SK-N-SH treated with all-trans-retinoic acid at 6 μM for 48 hours (cell line): ENCODE results near the gene LDLRAP1.

ENCODE experiments used
- ATAC-seq: fragments of 200-7000 bp; cut with Tn5 transposase; 3 replicates; pipeline ENCODE4 v1.9.1; 2020; ENCODE audit warnings: mild to moderate bottlenecking, moderate library complexity
- ARNTL ChIP-seq: fragments of 450-650 bp; formaldehyde crosslinking; IDR thresholded peaks from 2 replicates; pipeline ENCODE4 v1.5.0; 2020; ENCODE audit warnings: low read depth, mild to moderate bottlenecking, moderate library complexity, borderline replicate concordance
- BACH2 ChIP-seq: fragments of 250-450 bp; sonication (Bioruptor Pico); IDR thresholded peaks from 2 replicates; pipeline ENCODE4 v1.9.0; 2021; ENCODE audit warnings: mild to moderate bottlenecking, borderline replicate concordance
- CSDC2 ChIP-seq: fragments of 250-450 bp; sonication (Bioruptor Pico); IDR thresholded peaks from 2 replicates; pipeline ENCODE4 v1.5.0; 2020; ENCODE audit warnings: mild to moderate bottlenecking, moderate library complexity
- ESRRG ChIP-seq: fragments of 250-450 bp; sonication (Bioruptor Pico); IDR thresholded peaks from 2 replicates; pipeline ENCODE4 v1.6.1; 2021; ENCODE audit warnings: mild to moderate bottlenecking
- GLIS3 ChIP-seq: fragments of 250-450 bp; sonication (Bioruptor Pico); IDR thresholded peaks from 2 replicates; pipeline ENCODE4 v1.5.0; 2020; ENCODE audit warnings: mild to moderate bottlenecking, moderate library complexity
- ISL1 ChIP-seq: fragments of 250-450 bp; sonication (Bioruptor Pico); IDR thresholded peaks from 2 replicates; pipeline ENCODE4 v2.1.2; 2022; ENCODE audit warnings: mild to moderate bottlenecking, moderate library complexity
- OSR1 ChIP-seq: fragments of 250-450 bp; sonication (Bioruptor Pico); IDR thresholded peaks from 2 replicates; pipeline ENCODE4 v1.8.0; 2022; ENCODE audit warnings: moderate library complexity, mild to moderate bottlenecking, inconsistent platforms
- PPARA ChIP-seq: fragments of 250-450 bp; sonication (Bioruptor Pico); IDR thresholded peaks from 2 replicates; pipeline ENCODE4 v1.5.0; 2020; ENCODE audit warnings: mild to moderate bottlenecking, borderline replicate concordance
- RARB ChIP-seq: fragments of 250-450 bp; sonication (Bioruptor Pico); IDR thresholded peaks from 2 replicates; pipeline ENCODE4 v1.8.0; 2021; ENCODE audit warnings: mild to moderate bottlenecking, moderate library complexity
- SNAI2 ChIP-seq: fragments of 250-450 bp; sonication (Bioruptor Pico); IDR thresholded peaks from 2 replicates; pipeline ENCODE4 v1.5.0; 2020; ENCODE audit warnings: mild to moderate bottlenecking, moderate library complexity
- TOX ChIP-seq: fragments of 250-450 bp; sonication (Bioruptor Pico); IDR thresholded peaks from 2 replicates; pipeline ENCODE4 v1.8.0; 2021; ENCODE audit warnings: mild to moderate bottlenecking, moderate library complexity, borderline replicate concordance
- ZC3H10 ChIP-seq: fragments of 250-450 bp; sonication (Bioruptor Pico); IDR thresholded peaks from 2 replicates; pipeline ENCODE4 v1.5.1; 2021; ENCODE audit warnings: mild to moderate bottlenecking, moderate library complexity
- ZFP3 ChIP-seq: fragments of 250-450 bp; sonication (Bioruptor Pico); IDR thresholded peaks from 2 replicates; pipeline ENCODE4 v1.5.0; 2020; ENCODE audit warnings: mild to moderate bottlenecking, moderate library complexity
- ZFP30 ChIP-seq: fragments of 450-650 bp; formaldehyde crosslinking; IDR thresholded peaks from 2 replicates; pipeline ENCODE4 v1.5.0; 2022; ENCODE audit warnings: mild to moderate bottlenecking, moderate library complexity
- ZNF565 ChIP-seq: fragments of 450-650 bp; formaldehyde crosslinking; conservative IDR thresholded peaks from 2 replicates; pipeline ENCODE4 v1.5.0; 2020; ENCODE audit warnings: low read depth, mild to moderate bottlenecking, moderate library complexity
- ZNF70 ChIP-seq: fragments of 450-650 bp; formaldehyde crosslinking; IDR thresholded peaks from 2 replicates; pipeline ENCODE4 v1.5.0; 2020; ENCODE audit warnings: mild to moderate bottlenecking, moderate library complexity
- ZNF8 ChIP-seq: fragments of 450-650 bp; formaldehyde crosslinking; IDR thresholded peaks from 2 replicates; pipeline ENCODE4 v1.5.0; 2020; ENCODE audit warnings: mild to moderate bottlenecking, moderate library complexity
- TF ChIP-seq, protein P1 (sequence below): fragments of 250-450 bp; sonication (Bioruptor Pico); IDR thresholded peaks from 2 replicates; pipeline ENCODE4 v1.8.0; 2021; ENCODE audit warnings: low read depth, mild to moderate bottlenecking, moderate library complexity, borderline replicate concordance
- TF ChIP-seq, protein P2 (sequence below): fragments of 250-450 bp; sonication (Bioruptor Pico); IDR thresholded peaks from 2 replicates; pipeline ENCODE4 v1.5.1; 2021; ENCODE audit warnings: mild to moderate bottlenecking, moderate library complexity
- TF ChIP-seq, protein P3 (sequence below): fragments of 250-450 bp; sonication (Bioruptor Pico); IDR thresholded peaks from 2 replicates; pipeline ENCODE4 v1.8.0; 2020; ENCODE audit warnings: mild to moderate bottlenecking, moderate library complexity, borderline replicate concordance
- TF ChIP-seq, protein P4 (sequence below): fragments of 250-450 bp; sonication (Bioruptor Pico); IDR thresholded peaks from 2 replicates; pipeline ENCODE4 v1.5.0; 2020; ENCODE audit warnings: mild to moderate bottlenecking, moderate library complexity
- TF ChIP-seq, protein P5 (sequence below): fragments of 250-450 bp; sonication (Bioruptor Pico); IDR thresholded peaks from 2 replicates; pipeline ENCODE4 v1.5.1; 2020; ENCODE audit warnings: low read depth, mild to moderate bottlenecking, moderate library complexity

The LDLRAP1 gene

DNA sequence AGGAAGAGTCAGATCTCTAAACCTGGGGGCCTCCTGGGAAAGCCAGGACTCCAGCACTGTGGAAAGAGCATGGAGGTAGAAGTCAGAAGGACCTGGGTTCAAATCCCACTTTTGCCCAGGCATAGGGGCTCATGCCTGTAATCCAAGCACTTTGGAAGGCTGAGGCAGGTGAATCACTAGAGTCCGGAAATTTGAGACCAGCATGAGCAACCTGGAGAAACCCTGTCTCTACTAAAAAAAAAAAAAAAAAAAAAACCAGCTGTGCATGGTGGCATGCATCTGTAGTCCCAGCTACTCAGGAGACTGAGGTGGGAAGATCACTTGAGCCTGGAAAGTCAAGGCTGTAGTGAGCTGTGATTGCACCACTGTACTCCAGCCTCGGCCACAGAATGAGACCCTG is 31.8 kb downstream of the LDLRAP1 start:
- no peak for ATAC-seq
- no peak for TF ChIP-seq ZFP3 (CRISPR knock-in tag)
- TF ChIP-seq, protein P1, sequence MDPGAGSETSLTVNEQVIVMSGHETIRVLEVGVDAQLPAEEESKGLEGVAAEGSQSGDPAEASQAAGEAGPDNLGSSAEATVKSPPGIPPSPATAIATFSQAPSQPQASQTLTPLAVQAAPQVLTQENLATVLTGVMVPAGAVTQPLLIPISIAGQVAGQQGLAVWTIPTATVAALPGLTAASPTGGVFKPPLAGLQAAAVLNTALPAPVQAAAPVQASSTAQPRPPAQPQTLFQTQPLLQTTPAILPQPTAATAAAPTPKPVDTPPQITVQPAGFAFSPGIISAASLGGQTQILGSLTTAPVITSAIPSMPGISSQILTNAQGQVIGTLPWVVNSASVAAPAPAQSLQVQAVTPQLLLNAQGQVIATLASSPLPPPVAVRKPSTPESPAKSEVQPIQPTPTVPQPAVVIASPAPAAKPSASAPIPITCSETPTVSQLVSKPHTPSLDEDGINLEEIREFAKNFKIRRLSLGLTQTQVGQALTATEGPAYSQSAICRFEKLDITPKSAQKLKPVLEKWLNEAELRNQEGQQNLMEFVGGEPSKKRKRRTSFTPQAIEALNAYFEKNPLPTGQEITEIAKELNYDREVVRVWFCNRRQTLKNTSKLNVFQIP (CRISPR knock-in tag), result no peak
- TF ChIP-seq RARB, result no peak
- TF ChIP-seq TOX, result no peak
- TF ChIP-seq GLIS3 (CRISPR knock-in tag), result no peak
- no peak for TF ChIP-seq ESRRG (CRISPR knock-in tag)
- TF ChIP-seq OSR1 (CRISPR knock-in tag), result no peak
- TF ChIP-seq ZNF565, result no peak
- TF ChIP-seq ARNTL (CRISPR knock-in tag), result no peak

DNA sequence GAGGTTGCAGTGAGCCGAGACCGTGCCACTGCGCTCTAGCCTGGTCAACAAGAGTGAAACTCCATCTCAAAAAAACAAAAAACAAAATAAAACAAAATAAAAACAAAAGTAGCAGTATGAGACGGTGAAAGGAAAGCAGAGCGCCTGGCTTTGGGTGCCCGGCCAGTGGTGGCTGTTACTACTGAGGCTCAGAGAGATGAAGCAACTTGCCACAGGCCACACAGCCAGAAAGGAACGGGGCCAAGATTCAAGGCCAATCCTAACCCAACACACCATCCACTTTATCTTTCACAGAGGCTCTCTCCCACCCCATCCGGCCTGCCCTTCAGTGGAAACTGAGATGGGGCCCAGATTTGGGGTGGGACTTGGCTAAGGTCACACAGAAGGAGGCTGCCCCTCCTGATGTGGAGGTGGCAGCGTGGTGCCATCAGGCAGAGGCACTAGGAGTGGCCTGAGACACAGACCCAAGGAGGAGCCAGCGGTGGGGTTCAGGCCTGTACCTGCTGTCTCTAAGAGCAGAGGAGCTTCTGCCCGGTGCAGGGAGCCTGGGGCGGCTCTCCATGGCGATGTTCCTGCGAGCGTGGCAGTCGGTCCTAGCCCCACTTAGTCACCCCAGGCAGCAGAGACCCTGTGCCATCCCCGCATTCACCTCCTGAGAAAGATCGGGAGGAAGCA is 33.2 kb downstream of the LDLRAP1 start:
- no peak for TF ChIP-seq ARNTL (CRISPR knock-in tag)
- no peak for TF ChIP-seq PPARA (CRISPR knock-in tag)
- TF ChIP-seq OSR1 (CRISPR knock-in tag), result no peak
- TF ChIP-seq ZFP30 (CRISPR knock-in tag), result no peak
- TF ChIP-seq ZNF8 (CRISPR knock-in tag), result no peak
- TF ChIP-seq ESRRG (CRISPR knock-in tag), result no peak
- TF ChIP-seq ZNF70, result no peak
- TF ChIP-seq RARB, result no peak
- TF ChIP-seq ZNF565, result no peak
- TF ChIP-seq, protein P2, sequence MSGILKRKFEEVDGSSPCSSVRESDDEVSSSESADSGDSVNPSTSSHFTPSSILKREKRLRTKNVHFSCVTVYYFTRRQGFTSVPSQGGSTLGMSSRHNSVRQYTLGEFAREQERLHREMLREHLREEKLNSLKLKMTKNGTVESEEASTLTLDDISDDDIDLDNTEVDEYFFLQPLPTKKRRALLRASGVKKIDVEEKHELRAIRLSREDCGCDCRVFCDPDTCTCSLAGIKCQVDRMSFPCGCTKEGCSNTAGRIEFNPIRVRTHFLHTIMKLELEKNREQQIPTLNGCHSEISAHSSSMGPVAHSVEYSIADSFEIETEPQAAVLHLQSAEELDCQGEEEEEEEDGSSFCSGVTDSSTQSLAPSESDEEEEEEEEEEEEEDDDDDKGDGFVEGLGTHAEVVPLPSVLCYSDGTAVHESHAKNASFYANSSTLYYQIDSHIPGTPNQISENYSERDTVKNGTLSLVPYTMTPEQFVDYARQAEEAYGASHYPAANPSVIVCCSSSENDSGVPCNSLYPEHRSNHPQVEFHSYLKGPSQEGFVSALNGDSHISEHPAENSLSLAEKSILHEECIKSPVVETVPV (CRISPR knock-in tag), result no peak
- TF ChIP-seq, protein P3, sequence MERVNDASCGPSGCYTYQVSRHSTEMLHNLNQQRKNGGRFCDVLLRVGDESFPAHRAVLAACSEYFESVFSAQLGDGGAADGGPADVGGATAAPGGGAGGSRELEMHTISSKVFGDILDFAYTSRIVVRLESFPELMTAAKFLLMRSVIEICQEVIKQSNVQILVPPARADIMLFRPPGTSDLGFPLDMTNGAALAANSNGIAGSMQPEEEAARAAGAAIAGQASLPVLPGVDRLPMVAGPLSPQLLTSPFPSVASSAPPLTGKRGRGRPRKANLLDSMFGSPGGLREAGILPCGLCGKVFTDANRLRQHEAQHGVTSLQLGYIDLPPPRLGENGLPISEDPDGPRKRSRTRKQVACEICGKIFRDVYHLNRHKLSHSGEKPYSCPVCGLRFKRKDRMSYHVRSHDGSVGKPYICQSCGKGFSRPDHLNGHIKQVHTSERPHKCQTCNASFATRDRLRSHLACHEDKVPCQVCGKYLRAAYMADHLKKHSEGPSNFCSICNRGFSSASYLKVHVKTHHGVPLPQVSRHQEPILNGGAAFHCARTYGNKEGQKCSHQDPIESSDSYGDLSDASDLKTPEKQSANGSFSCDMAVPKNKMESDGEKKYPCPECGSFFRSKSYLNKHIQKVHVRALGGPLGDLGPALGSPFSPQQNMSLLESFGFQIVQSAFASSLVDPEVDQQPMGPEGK, result no peak
- TF ChIP-seq BACH2 (CRISPR knock-in tag), result no peak
- TF ChIP-seq, protein P1 (CRISPR knock-in tag), result no peak
- TF ChIP-seq SNAI2 (CRISPR knock-in tag), result no peak
- TF ChIP-seq ZFP3 (CRISPR knock-in tag), result no peak
- no peak for ATAC-seq

DNA sequence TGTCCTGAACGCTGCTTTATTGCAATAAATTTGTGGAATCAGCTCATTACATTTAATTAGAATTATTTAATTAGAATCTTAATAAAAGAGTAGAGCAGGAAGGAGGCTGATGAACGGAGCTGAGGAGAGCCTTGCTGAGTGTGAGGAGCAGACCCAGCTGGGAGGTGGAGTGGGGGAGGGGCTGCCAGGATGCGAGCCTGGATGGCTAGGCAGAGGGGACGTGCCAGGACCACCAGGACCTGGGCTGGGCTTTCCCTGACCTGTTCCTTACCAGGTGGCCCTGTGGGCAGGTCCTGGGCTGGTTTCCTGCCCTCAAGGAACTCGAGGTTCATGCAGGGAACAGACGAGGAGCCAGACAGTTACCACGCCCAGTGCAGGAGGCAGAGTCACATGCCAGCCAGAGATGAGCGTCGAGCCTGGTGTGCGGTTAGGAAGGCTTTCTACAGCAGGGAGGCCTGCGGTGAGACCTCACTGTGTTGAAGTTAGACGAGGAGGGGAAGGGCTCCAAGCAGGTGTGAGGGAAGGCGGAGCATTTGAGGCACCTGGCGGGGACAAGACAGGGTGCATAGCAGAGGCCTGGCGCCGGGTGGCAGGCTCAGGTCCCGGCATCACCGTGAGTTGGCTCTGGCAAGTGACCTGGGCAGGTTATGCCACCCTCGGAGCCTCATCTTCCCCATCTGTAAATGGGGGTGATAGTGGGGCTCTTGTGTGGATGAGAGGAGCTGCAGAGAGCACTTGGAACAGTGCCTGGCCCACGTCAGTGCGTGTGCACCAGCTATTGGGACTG is 33.9 kb downstream of the LDLRAP1 start:
- TF ChIP-seq ZNF565 (no peak), GLIS3 (CRISPR knock-in tag) (no peak), ARNTL (CRISPR knock-in tag) (no peak), ZC3H10 (no peak), CSDC2 (CRISPR knock-in tag) (no peak), ISL1 (CRISPR knock-in tag) (no peak), ZNF8 (CRISPR knock-in tag) (no peak)
- TF ChIP-seq, protein P3, result no peak
- TF ChIP-seq, protein P4, sequence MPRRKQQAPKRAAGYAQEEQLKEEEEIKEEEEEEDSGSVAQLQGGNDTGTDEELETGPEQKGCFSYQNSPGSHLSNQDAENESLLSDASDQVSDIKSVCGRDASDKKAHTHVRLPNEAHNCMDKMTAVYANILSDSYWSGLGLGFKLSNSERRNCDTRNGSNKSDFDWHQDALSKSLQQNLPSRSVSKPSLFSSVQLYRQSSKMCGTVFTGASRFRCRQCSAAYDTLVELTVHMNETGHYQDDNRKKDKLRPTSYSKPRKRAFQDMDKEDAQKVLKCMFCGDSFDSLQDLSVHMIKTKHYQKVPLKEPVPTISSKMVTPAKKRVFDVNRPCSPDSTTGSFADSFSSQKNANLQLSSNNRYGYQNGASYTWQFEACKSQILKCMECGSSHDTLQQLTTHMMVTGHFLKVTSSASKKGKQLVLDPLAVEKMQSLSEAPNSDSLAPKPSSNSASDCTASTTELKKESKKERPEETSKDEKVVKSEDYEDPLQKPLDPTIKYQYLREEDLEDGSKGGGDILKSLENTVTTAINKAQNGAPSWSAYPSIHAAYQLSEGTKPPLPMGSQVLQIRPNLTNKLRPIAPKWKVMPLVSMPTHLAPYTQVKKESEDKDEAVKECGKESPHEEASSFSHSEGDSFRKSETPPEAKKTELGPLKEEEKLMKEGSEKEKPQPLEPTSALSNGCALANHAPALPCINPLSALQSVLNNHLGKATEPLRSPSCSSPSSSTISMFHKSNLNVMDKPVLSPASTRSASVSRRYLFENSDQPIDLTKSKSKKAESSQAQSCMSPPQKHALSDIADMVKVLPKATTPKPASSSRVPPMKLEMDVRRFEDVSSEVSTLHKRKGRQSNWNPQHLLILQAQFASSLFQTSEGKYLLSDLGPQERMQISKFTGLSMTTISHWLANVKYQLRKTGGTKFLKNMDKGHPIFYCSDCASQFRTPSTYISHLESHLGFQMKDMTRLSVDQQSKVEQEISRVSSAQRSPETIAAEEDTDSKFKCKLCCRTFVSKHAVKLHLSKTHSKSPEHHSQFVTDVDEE (CRISPR knock-in tag), result no peak
- TF ChIP-seq, protein P5, sequence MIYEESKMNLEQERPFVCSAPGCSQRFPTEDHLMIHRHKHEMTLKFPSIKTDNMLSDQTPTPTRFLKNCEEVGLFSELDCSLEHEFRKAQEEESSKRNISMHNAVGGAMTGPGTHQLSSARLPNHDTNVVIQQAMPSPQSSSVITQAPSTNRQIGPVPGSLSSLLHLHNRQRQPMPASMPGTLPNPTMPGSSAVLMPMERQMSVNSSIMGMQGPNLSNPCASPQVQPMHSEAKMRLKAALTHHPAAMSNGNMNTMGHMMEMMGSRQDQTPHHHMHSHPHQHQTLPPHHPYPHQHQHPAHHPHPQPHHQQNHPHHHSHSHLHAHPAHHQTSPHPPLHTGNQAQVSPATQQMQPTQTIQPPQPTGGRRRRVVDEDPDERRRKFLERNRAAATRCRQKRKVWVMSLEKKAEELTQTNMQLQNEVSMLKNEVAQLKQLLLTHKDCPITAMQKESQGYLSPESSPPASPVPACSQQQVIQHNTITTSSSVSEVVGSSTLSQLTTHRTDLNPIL (CRISPR knock-in tag), result no peak
- no peak for ATAC-seq
